Measurements from ENCODE around the gene STARD8. TPM values are rescaled to one million over a fixed set of nuclear protein-coding genes. Genes with fewer than 3 reads are reported as not detected.

The STARD8 gene
- total RNA-seq, 1 experiment from 2014 or later, result 0.11 TPM

DNA sequence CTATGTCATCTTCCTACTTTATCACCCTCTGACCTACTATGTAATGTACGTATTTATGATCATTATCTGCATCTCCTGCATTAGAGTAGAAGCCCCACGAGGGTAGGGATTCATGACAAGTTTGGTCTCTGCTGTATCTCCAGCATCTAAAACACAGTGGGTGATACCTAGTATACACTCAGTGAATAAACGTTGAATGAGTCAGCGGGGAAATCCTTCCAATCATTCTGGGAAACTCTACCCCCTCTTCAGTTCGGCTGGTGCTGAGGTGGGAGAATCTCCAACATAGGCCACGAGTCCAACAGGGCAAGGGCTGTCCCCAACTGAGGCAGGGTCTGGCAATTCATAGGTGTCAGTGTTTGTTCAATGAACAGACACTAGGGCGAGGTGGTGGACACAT is 106.9 kb downstream of the STARD8 start:
- intact Hi-C loops (cut with micrococcal nuclease; ENCODE audit: unreplicated experiment), result no loop called here
- no peaks in the 10 kb centered on the region for H3K36me3 ChIP-seq (ENCODE audit: insufficient read depth, low read length, poor library complexity, severe bottlenecking)
- POLR2A ChIA-PET (ENCODE audit: low non-redundant PET), result no interaction called here
- TF ChIP-seq EZH2 (IDR thresholded peaks at IDR 0.05; ENCODE audit: borderline replicate concordance, low read depth, low read length, poor library complexity, severe bottlenecking), result no peak
- TF ChIP-seq, protein P1, sequence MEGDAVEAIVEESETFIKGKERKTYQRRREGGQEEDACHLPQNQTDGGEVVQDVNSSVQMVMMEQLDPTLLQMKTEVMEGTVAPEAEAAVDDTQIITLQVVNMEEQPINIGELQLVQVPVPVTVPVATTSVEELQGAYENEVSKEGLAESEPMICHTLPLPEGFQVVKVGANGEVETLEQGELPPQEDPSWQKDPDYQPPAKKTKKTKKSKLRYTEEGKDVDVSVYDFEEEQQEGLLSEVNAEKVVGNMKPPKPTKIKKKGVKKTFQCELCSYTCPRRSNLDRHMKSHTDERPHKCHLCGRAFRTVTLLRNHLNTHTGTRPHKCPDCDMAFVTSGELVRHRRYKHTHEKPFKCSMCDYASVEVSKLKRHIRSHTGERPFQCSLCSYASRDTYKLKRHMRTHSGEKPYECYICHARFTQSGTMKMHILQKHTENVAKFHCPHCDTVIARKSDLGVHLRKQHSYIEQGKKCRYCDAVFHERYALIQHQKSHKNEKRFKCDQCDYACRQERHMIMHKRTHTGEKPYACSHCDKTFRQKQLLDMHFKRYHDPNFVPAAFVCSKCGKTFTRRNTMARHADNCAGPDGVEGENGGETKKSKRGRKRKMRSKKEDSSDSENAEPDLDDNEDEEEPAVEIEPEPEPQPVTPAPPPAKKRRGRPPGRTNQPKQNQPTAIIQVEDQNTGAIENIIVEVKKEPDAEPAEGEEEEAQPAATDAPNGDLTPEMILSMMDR (conservative IDR thresholded peaks at IDR 0.05; ENCODE audit: low read depth, low read length), result no peak
- H3K4me1 ChIP-seq (ENCODE audit: insufficient read depth, low read length, poor library complexity, severe bottlenecking), result no peaks in the 10 kb centered on the region
- BruUV-seq (replicated peaks), result no TSS peak
- DNase-seq (ENCODE audit: low spot score), result no peak
- H3K9me3 ChIP-seq (ENCODE audit: low read depth, low read length, poor library complexity, severe bottlenecking), result no peaks in the 10 kb centered on the region
- CTCF ChIA-PET, result no interaction called here
- H3K27ac ChIP-seq (ENCODE audit: low read depth, low read length, poor library complexity, severe bottlenecking), result no peak overlapping the region
- no peaks in the 10 kb centered on the region for H3K27me3 ChIP-seq (replicated peaks; ENCODE audit: insufficient read depth, low read depth, low read length, poor library complexity)
- H3K4me3 ChIP-seq (ENCODE audit: low read depth, low read length, poor library complexity, severe bottlenecking), result no peak overlapping the region

DNA sequence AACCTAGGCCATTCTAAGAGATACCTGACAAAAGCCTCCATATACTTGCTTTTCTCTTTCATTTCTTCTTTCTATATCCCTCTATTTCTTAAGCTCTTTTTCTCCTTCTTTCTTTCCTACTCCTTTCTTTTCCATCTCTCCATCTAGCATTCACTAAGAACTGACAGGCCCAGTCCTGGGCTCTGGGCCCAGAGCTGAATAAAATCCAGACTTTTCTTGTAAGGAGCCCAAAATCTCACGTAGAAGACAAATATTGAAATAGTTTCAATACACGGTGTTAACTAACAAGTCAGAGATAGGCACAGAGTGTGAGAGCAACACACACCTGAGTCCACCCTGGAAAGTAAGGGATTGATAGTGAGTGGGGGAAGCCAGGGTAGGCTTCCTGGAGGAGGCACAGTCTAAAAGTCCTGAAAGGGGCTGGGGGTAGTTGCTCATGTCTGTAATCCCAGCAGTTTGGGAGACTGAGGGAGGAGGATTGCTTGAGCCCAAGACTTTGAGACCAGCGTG is 108.2 kb downstream of the STARD8 start:
- TF ChIP-seq, protein P1 (conservative IDR thresholded peaks at IDR 0.05; ENCODE audit: low read depth, low read length), result no peak
- TF ChIP-seq EZH2 (IDR thresholded peaks at IDR 0.05; ENCODE audit: borderline replicate concordance, low read depth, low read length, poor library complexity, severe bottlenecking), result no peak
- H3K27ac ChIP-seq (ENCODE audit: low read depth, low read length, poor library complexity, severe bottlenecking), result no peak overlapping the region
- BruUV-seq (replicated peaks), result no TSS peak
- intact Hi-C loops (cut with micrococcal nuclease; ENCODE audit: unreplicated experiment), result no loop called here
- CTCF ChIA-PET, result interaction anchor here (1.1 kb wide), 1 partner anchor 23 kb away, joined by 4 read pairs; no protein-coding TSS in a partner anchor
- H3K4me1 ChIP-seq (ENCODE audit: insufficient read depth, low read length, poor library complexity, severe bottlenecking), result no peaks in the 10 kb centered on the region
- no peaks in the 10 kb centered on the region for H3K36me3 ChIP-seq (ENCODE audit: insufficient read depth, low read length, poor library complexity, severe bottlenecking)
- H3K27me3 ChIP-seq (replicated peaks; ENCODE audit: insufficient read depth, low read depth, low read length, poor library complexity), result no peaks in the 10 kb centered on the region
- H3K4me3 ChIP-seq (ENCODE audit: low read depth, low read length, poor library complexity, severe bottlenecking), result no peak overlapping the region
- H3K9me3 ChIP-seq (ENCODE audit: low read depth, low read length, poor library complexity, severe bottlenecking), result no peaks in the 10 kb centered on the region
- DNase-seq (ENCODE audit: low spot score), result no peak
- POLR2A ChIA-PET (ENCODE audit: low non-redundant PET), result no interaction called here

DNA sequence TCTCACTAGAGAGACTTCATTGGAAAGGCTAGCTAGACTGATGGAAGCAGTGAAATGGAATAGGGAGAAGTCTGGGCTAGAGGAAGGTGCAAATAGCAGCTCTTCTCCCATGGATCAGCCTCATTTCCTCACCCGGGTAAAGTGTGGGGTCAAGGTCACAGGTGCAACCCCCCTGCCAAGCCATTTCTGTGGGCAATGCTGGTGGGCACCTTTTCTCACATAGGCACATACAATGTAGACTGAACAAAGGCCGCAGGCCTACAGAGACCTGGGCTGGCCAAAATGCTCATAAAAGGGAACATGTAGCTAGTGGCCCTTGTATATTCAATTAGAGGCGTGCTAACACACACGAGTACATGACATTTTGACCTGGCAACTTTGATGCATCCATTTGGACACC is 109.9 kb downstream of the STARD8 start:
- no TSS peak for BruUV-seq (replicated peaks)
- no peaks in the 10 kb centered on the region for H3K36me3 ChIP-seq (ENCODE audit: insufficient read depth, low read length, poor library complexity, severe bottlenecking)
- no peak overlapping the region for H3K27ac ChIP-seq (ENCODE audit: low read depth, low read length, poor library complexity, severe bottlenecking)
- no peak for DNase-seq (ENCODE audit: low spot score)
- CTCF ChIA-PET, result no interaction called here
- no peak for TF ChIP-seq EZH2 (IDR thresholded peaks at IDR 0.05; ENCODE audit: borderline replicate concordance, low read depth, low read length, poor library complexity, severe bottlenecking)
- TF ChIP-seq, protein P1 (conservative IDR thresholded peaks at IDR 0.05; ENCODE audit: low read depth, low read length), result no peak
- H3K4me3 ChIP-seq (ENCODE audit: low read depth, low read length, poor library complexity, severe bottlenecking), result no peak overlapping the region
- no peaks in the 10 kb centered on the region for H3K27me3 ChIP-seq (replicated peaks; ENCODE audit: insufficient read depth, low read depth, low read length, poor library complexity)
- H3K9me3 ChIP-seq (ENCODE audit: low read depth, low read length, poor library complexity, severe bottlenecking), result no peaks in the 10 kb centered on the region
- POLR2A ChIA-PET (ENCODE audit: low non-redundant PET), result no interaction called here
- intact Hi-C loops (cut with micrococcal nuclease; ENCODE audit: unreplicated experiment), result no loop called here
- no peaks in the 10 kb centered on the region for H3K4me1 ChIP-seq (ENCODE audit: insufficient read depth, low read length, poor library complexity, severe bottlenecking)
